ENCODE measurements around the gene LLCFC1.
"Not testable (repeated sequence)": the region's sequence is repeated elsewhere in the genome, so short reads cannot be mapped to it uniquely, and the experiment has no call there.

Gene LLCFC1

DNA sequence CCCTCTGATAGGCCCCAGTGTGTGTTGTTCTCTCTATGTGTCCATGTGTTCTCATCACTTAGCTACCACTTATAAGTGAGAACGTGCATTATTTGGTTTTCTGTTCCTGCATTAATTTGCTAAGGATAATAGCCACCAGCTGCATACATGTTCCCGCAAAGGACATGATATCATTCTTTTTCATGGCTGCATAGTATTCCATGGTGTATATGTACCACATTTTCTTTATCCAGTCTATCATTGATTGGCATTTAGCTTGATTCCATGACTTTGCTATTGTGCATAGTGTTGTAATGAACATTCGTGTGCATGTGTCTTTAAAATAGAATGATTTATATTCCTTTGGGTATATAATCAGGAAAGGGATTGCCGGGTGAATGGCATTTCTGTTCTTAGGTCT is 39.1 kb downstream of the LLCFC1 start:
- not testable (repeated sequence) for DNase-seq (ENCODE audit: extremely low read depth in 1 of 2, low read depth in 1 of 2)

DNA sequence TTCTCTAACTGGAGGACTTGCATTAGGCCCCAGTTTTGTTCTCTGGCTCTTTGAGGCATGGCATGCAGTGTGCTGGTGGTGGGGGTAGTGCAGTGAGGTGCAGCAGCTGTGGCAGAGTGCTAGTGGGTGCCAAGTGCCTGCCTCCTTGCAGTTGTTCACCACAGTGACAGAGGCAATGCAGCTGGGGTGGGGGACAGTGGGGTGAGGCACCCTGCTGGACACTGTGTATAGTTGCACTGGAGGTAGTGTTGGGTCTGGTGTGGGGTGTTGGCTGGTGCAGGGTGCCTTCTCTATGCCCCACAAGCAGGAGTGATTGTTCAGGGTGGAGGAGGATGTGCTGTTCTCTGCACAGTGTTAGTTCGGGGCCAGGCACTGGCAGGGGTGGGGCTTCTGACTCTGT is 44.5 kb downstream of the LLCFC1 start:
- DNase-seq (ENCODE audit: extremely low read depth in 1 of 2, low read depth in 1 of 2), result no peak

DNA sequence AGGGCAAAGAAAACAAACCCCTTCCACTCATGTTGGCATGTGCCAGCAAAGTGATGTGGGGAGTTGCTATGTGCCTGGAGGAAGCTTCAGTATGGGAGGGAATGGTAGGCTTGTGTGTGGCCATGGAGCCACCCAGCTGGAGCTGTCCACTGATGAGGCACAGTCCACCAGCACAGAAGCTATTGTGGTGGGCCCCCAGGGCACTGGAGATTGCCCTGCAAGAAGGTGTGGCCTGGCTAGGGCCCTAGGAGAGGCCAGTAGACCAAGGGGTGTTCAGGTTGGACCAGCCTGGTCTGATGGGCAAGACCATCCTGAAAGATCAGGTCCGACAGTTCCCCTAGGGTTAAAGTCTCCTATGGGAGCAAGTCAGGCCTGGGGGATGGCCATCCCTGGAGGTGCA is 45.0 kb downstream of the LLCFC1 start:
- DNase-seq (ENCODE audit: extremely low read depth in 1 of 2, low read depth in 1 of 2), result no peak

All from activated CD8-positive, alpha-beta memory T cell treated with anti-CD3 and anti-CD28 coated beads for 1 hour (primary cell).